K562 (cell line): ENCODE data around the gene GABARAPL2. TPM values are rescaled to one million over a fixed set of nuclear protein-coding genes. Genes with fewer than 3 reads are reported as not detected.
A peak's percentile ranks its signal among the peaks of the same experiment; 100 is the strongest.

ENCODE experiments used
- ATF3 ChIP-seq, 2 experiments: fragments of 450-650 bp in 1 of 2; sonication (generic) in 1 of 2; formaldehyde crosslinking in 1 of 2; IDR thresholded peaks in 1 of 2; conservative IDR thresholded peaks in 1 of 2; 2 replicates each; pipeline versions ENCODE4 v1.6.1 to v1.8.1; 2016 to 2023; ENCODE audit warnings: mild to moderate bottlenecking in 2 of 2, moderate library complexity in 2 of 2, inconsistent platforms in 1 of 2, missing genetic modification reagents in 1 of 2
- ATF7 ChIP-seq: fragments of 450-650 bp; IDR thresholded peaks from 2 replicates; pipeline ENCODE4 v1.7.1; 2014; ENCODE audit warnings: mild to moderate bottlenecking, moderate library complexity
- CBFA2T2 ChIP-seq: fragments of 450-650 bp; conservative IDR thresholded peaks from 2 replicates; pipeline ENCODE4 v1.6.1; 2017; ENCODE audit warnings: mild to moderate bottlenecking
- CHAMP1 ChIP-seq: fragments of 450-650 bp; IDR thresholded peaks from 2 replicates; pipeline ENCODE4 v1.6.1; 2016; ENCODE audit warnings: mild to moderate bottlenecking
- CREM ChIP-seq: IDR thresholded peaks from 2 replicates; pipeline ENCODE4 v1.6.1; 2014; ENCODE audit warnings: antibody characterized with exemption, low read depth
- ELF1 ChIP-seq: fragments of 200-800 bp; sonication (Bioruptor generic); IDR thresholded peaks from 2 replicates; pipeline ENCODE4 v1.6.1; 2016; ENCODE audit warnings: missing genetic modification characterization, missing compliant biosample characterization
- HDAC1 ChIP-seq, 2 experiments: fragments of 450-650 bp; IDR thresholded peaks; 2 replicates each; pipeline ENCODE4 v1.6.1; 2016 to 2017; ENCODE audit warnings: inconsistent platforms in 1 of 2, mild to moderate bottlenecking in 1 of 2, moderate library complexity in 1 of 2
- HDAC3 ChIP-seq: fragments of 450-650 bp; IDR thresholded peaks from 2 replicates; pipeline ENCODE4 v1.6.1; 2018; ENCODE audit warnings: borderline replicate concordance, mild to moderate bottlenecking, moderate library complexity; ENCODE audit not compliant: partially characterized antibody
- JUN ChIP-seq, 2 experiments: sonication (generic) in 1 of 2; formaldehyde crosslinking in 1 of 2; IDR thresholded peaks; 2 replicates each; pipeline versions ENCODE4 v1.6.1 to v1.8.0; 2012 to 2022; ENCODE audit warnings: borderline replicate concordance in 2 of 2, mild to moderate bottlenecking in 2 of 2, improper control_type of control experiment in 1 of 2, low read depth in 1 of 2, low read length in 1 of 2, missing genetic modification reagents in 1 of 2
- KDM1A ChIP-seq, 2 experiments: fragments of 450-650 bp; IDR thresholded peaks; 2 replicates each; pipeline ENCODE4 v1.6.1; 2016; ENCODE audit warnings: mild to moderate bottlenecking in 2 of 2
- MBD2 ChIP-seq: sonication (generic); IDR thresholded peaks from 2 replicates; pipeline ENCODE4 v1.6.1; 2016; ENCODE audit warnings: low read depth, borderline replicate concordance
- MCM7 ChIP-seq, 2 experiments: fragments of 450-650 bp; IDR thresholded peaks; 2 replicates each; pipeline ENCODE4 v1.6.1; 2016 to 2018
- NCOR1 ChIP-seq: fragments of 450-650 bp; IDR thresholded peaks from 2 replicates; pipeline ENCODE4 v1.6.1; 2016; ENCODE audit warnings: mild to moderate bottlenecking, moderate library complexity
- RBM34 ChIP-seq: fragments of 200-400 bp; formaldehyde crosslinking; IDR thresholded peaks from 2 replicates; pipeline ENCODE4 v1.6.1; 2018; ENCODE audit warnings: low read length, borderline replicate concordance; ENCODE audit not compliant: insufficient read depth
- SFPQ ChIP-seq: fragments of 200-400 bp; formaldehyde crosslinking; IDR thresholded peaks from 2 replicates; pipeline ENCODE4 v1.6.1; 2017; ENCODE audit warnings: mild to moderate bottlenecking, low read depth, low read length, moderate library complexity
- SMARCC2 ChIP-seq: fragments of 450-650 bp; IDR thresholded peaks from 2 replicates; pipeline ENCODE4 v1.6.1; 2017; ENCODE audit warnings: antibody characterized with exemption, moderate library complexity, mild to moderate bottlenecking, low read depth
- SMARCE1 ChIP-seq: fragments of 450-650 bp; IDR thresholded peaks from 2 replicates; pipeline ENCODE4 v1.7.1; 2016; ENCODE audit warnings: mild to moderate bottlenecking
- SREBF2 ChIP-seq: sonication (generic); formaldehyde crosslinking; IDR thresholded peaks from 2 replicates; pipeline ENCODE4 v1.4.0; 2020; ENCODE audit warnings: mild to moderate bottlenecking, missing genetic modification reagents
- TAF15 ChIP-seq: fragments of 200-400 bp; formaldehyde crosslinking; IDR thresholded peaks from 2 replicates; pipeline ENCODE4 v1.6.1; 2017; ENCODE audit warnings: mild to moderate bottlenecking, low read depth, low read length, moderate library complexity
- TEAD4 ChIP-seq, 2 experiments: sonication (generic) in 1 of 2; formaldehyde crosslinking in 1 of 2; IDR thresholded peaks; 2 replicates each; pipeline versions ENCODE4 v1.6.1 to v1.8.0; 2012 to 2022; ENCODE audit warnings: borderline replicate concordance in 1 of 2, inconsistent platforms in 1 of 2, low read length in 1 of 2, mild to moderate bottlenecking in 1 of 2, missing genetic modification reagents in 1 of 2
- XRCC5 ChIP-seq: fragments of 200-400 bp; formaldehyde crosslinking; IDR thresholded peaks from 2 replicates; pipeline ENCODE4 v1.6.1; 2017; ENCODE audit warnings: low read depth, mild to moderate bottlenecking, low read length
- ZNF174 ChIP-seq: fragments of 250-450 bp; sonication (Bioruptor Pico); IDR thresholded peaks from 2 replicates; pipeline ENCODE4 v1.4.0; 2020; ENCODE audit warnings: mild to moderate bottlenecking
- ZSCAN32 ChIP-seq: fragments of 450-650 bp; formaldehyde crosslinking; IDR thresholded peaks from 2 replicates; pipeline ENCODE4 v1.4.0; 2020; ENCODE audit warnings: mild to moderate bottlenecking, moderate library complexity
- polyA plus RNA-seq, 8 experiments: library from polyadenylated mRNA; depleted of rRNA in 4 of 8; stranded (reverse) in 5 of 8; unstranded in 3 of 8; fragments of >200 nt; fragmentation: Nextera tagmentation in 2 of 8; fragmentation: Illumina TruSeq in 1 of 8; extraction: Ambion mirVana in 2 of 8; extraction: Trizol in 1 of 8; gene quantifications; 2 replicates each; pipeline versions ENCODE4 v1.2.1 to v1.2.3, GENCODE V29; 2011 to 2014; ENCODE audit warnings: inconsistent platforms in 1 of 8, missing spikeins in 1 of 8
- total RNA-seq, 7 experiments: library from RNA; depleted of rRNA in 6 of 7; stranded (reverse); fragments of >200 nt in 6 of 7; fragmentation: Illumina TruSeq in 2 of 7; extraction: Trizol in 2 of 7; gene quantifications; 2 replicates each; pipeline versions ENCODE4 v1.2.1 to v1.2.3, GENCODE V29; 2011 to 2021; ENCODE audit warnings: low replicate concordance in 1 of 7

The GABARAPL2 gene
- total and polyA plus RNA-seq, 9 of the 15 experiments (the other 6 are each of a cell fraction or from before 2014, with no cell fraction given) = 42.1 to 288 (median 91.8) TPM

GRCh38 chr16:75624921-75625334 lies 58.7 kb downstream of the GABARAPL2 start (continued):
- TF ChIP-seq SMARCE1 = peak; percentile 98
- peak; percentile 82 for TF ChIP-seq CBFA2T2
- TF ChIP-seq ATF7 = peak; percentile 75
- TF ChIP-seq ZSCAN32 = no peak
- peak; percentile 75 for TF ChIP-seq HDAC3
- 0 out of 2 replicates have a peak, but pooled peaks have one; percentile 31 for TF ChIP-seq MBD2
- TF ChIP-seq TAF15 = no peak
- TF ChIP-seq CREM = 0 out of 2 replicates have a peak, but pooled peaks have one; percentile 37
- peak; percentile 97 for TF ChIP-seq ATF3 (IDR thresholded peaks at IDR 0.05)
- TF ChIP-seq ATF3 (CRISPR knock-in tag; conservative IDR thresholded peaks at IDR 0.05) = no peak
- no peak for TF ChIP-seq ZNF174
- no peak for TF ChIP-seq CHAMP1
- TF ChIP-seq NCOR1 = peak; percentile 72
- TF ChIP-seq RBM34 = no peak
- TF ChIP-seq XRCC5 = no peak
- TF ChIP-seq SREBF2 (CRISPR knock-in tag) = no peak
- peak; percentile 94 for TF ChIP-seq JUN (IDR thresholded peaks at IDR 0.05; ENCODE audit: borderline replicate concordance, low read depth, low read length)
- TF ChIP-seq JUN (CRISPR knock-in tag; IDR thresholded peaks at IDR 0.05; ENCODE audit: borderline replicate concordance) = no peak
- TF ChIP-seq KDM1A (IDR thresholded peaks at IDR 0.05) = peak; percentile 96 to 97
- peak; percentile 84 for TF ChIP-seq TEAD4 (IDR thresholded peaks at IDR 0.05; ENCODE audit: low read length)
- no peak for TF ChIP-seq TEAD4 (CRISPR knock-in tag; IDR thresholded peaks at IDR 0.05; ENCODE audit: borderline replicate concordance)
- peak; percentile 96 for TF ChIP-seq SMARCC2
- TF ChIP-seq SFPQ = no peak
- no peak for TF ChIP-seq ELF1
- TF ChIP-seq MCM7 (IDR thresholded peaks at IDR 0.05) = no peak
- peak in 1 of 2 experiments; percentile 86; a peak in 2 of 4 replicates for TF ChIP-seq HDAC1 (IDR thresholded peaks at IDR 0.05)
